Measurements from ENCODE around the gene KLF11. TPM values are rescaled to one million over a fixed set of nuclear protein-coding genes. Genes with fewer than 3 reads are reported as not detected.

Gene KLF11
- total RNA-seq, 2 donors from 2014 or later: 9.3 to 13.1 TPM

DNA sequence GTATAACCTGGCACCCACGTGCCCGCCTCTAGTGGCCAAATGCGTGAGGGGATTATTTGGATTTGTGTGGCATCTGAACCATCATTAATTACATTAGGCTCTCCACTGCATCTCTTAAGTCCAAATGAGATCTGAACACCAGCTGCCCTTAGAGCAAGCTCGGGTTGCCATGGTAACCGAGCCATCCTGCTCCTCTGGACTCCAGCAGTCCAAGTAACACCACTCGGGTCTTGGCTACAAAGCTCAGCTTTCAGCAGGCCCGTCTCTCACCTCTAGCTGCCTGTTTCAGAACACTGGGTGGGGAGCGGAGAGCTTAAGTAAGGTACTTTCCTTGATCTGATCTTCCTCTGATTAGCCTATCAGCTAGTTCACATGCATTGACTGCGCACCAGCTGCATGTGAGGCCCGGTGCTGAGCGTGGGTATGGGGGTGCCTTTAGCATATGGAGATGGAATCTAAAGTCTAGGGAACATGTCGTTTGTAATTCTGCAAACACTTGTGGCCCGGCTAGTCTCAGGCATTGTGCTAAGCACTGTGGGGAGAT is 51.0 kb downstream of the KLF11 start:
- no peaks in the 10 kb centered on the region for H3K36me3 Mint-ChIP-seq (ENCODE audit: low read depth)
- Histone ChIP-seq H3K9me3 (ENCODE audit: control insufficient read depth, low read length) (no peaks in the 10 kb centered on the region), H3K9ac (ENCODE audit: extremely low read depth, low read length, poor library complexity, severe bottlenecking) (no peak overlapping the region), H3K4me1 (ENCODE audit: control insufficient read depth, insufficient read depth, low read length) (peaks cover 4% of the 10 kb centered on the region), H3K36me3 (ENCODE audit: control insufficient read depth, insufficient read depth, low read length) (no peaks in the 10 kb centered on the region), H3K4me3 (ENCODE audit: low read length) (no peak overlapping the region), H3K27me3 (ENCODE audit: control insufficient read depth, insufficient read depth, low read length, poor library complexity, severe bottlenecking) (no peaks in the 10 kb centered on the region), H3K27ac (ENCODE audit: low read depth, low read length) (no peak overlapping the region)
- H3K4me1 Mint-ChIP-seq: peaks cover 11% of the 10 kb centered on the region
- H3K27me3 Mint-ChIP-seq (ENCODE audit: insufficient read depth): peaks cover 15% of the 10 kb centered on the region
- H3K9me3 Mint-ChIP-seq: peaks cover 8% of the 10 kb centered on the region
- WGBS, 2 experiments (ENCODE audit: insufficient coverage in 1 of 2, insufficient read length in 1 of 2): 89 to 91% methylated on average over 8 to 13 of the region's 13 CpGs
- DNase-seq: peak; percentile 62
- no peak overlapping the region for H3K4me3 Mint-ChIP-seq
- no peak overlapping the region for H3K27ac Mint-ChIP-seq
- TF ChIP-seq, protein P1, sequence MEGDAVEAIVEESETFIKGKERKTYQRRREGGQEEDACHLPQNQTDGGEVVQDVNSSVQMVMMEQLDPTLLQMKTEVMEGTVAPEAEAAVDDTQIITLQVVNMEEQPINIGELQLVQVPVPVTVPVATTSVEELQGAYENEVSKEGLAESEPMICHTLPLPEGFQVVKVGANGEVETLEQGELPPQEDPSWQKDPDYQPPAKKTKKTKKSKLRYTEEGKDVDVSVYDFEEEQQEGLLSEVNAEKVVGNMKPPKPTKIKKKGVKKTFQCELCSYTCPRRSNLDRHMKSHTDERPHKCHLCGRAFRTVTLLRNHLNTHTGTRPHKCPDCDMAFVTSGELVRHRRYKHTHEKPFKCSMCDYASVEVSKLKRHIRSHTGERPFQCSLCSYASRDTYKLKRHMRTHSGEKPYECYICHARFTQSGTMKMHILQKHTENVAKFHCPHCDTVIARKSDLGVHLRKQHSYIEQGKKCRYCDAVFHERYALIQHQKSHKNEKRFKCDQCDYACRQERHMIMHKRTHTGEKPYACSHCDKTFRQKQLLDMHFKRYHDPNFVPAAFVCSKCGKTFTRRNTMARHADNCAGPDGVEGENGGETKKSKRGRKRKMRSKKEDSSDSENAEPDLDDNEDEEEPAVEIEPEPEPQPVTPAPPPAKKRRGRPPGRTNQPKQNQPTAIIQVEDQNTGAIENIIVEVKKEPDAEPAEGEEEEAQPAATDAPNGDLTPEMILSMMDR (conservative IDR thresholded peaks at IDR 0.05): no peak

- no peak overlapping the region for H3K4me3 Mint-ChIP-seq
- H3K9me3 Mint-ChIP-seq: peaks cover 8% of the 10 kb centered on the region
- Histone ChIP-seq H3K4me3 (ENCODE audit: low read length) (no peak overlapping the region), H3K27me3 (ENCODE audit: control insufficient read depth, insufficient read depth, low read length, poor library complexity, severe bottlenecking) (no peaks in the 10 kb centered on the region), H3K36me3 (ENCODE audit: control insufficient read depth, insufficient read depth, low read length) (no peaks in the 10 kb centered on the region), H3K9me3 (ENCODE audit: control insufficient read depth, low read length) (no peaks in the 10 kb centered on the region), H3K4me1 (ENCODE audit: control insufficient read depth, insufficient read depth, low read length) (peaks cover 4% of the 10 kb centered on the region), H3K9ac (ENCODE audit: extremely low read depth, low read length, poor library complexity, severe bottlenecking) (no peak overlapping the region), H3K27ac (ENCODE audit: low read depth, low read length) (no peak overlapping the region)
- no peak for DNase-seq
- WGBS, 2 experiments (ENCODE audit: insufficient coverage in 1 of 2, insufficient read length in 1 of 2): 75 to 82% methylated on average over 9 of the region's 9 CpGs
- H3K27me3 Mint-ChIP-seq (ENCODE audit: insufficient read depth): peaks cover 15% of the 10 kb centered on the region
- no peaks in the 10 kb centered on the region for H3K36me3 Mint-ChIP-seq (ENCODE audit: low read depth)
- H3K4me1 Mint-ChIP-seq: peaks cover 11% of the 10 kb centered on the region
- H3K27ac Mint-ChIP-seq: no peak overlapping the region
- TF ChIP-seq, protein P1 (conservative IDR thresholded peaks at IDR 0.05): no peak
Measured at GRCh38 chr2:10095175-10095574, 51.8 kb downstream of the KLF11 start.

DNA sequence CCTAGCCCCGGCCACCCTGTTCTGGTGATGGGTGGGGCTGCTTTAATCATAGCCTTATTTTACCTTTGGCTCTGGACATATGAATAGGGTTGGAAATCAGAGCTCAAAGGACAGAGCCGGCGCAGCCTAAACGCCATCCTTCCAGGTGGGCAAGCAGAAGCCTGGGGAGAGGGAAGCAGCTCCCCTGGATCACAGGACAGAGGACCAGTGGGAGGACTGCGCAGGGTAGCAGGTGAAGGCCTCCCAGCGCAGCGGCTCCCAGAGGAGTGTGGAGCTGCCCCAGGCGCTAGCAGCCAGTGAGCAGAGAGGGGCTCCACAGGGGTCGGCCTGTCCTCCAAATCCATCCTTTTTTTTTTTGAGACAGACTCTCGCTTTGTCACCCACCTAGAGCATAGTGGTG is 53.3 kb downstream of the KLF11 start:
- no peak for DNase-seq
- peaks cover 11% of the 10 kb centered on the region for H3K27me3 Mint-ChIP-seq (ENCODE audit: insufficient read depth)

More for the DNA sequence above, 53.3 kb downstream of the KLF11 start:
- H3K27ac Mint-ChIP-seq: no peak overlapping the region
- Histone ChIP-seq H3K27ac (ENCODE audit: low read depth, low read length) (no peak overlapping the region), H3K4me3 (ENCODE audit: low read length) (no peak overlapping the region), H3K36me3 (ENCODE audit: control insufficient read depth, insufficient read depth, low read length) (no peaks in the 10 kb centered on the region), H3K9ac (ENCODE audit: extremely low read depth, low read length, poor library complexity, severe bottlenecking) (no peak overlapping the region), H3K4me1 (ENCODE audit: control insufficient read depth, insufficient read depth, low read length) (peaks cover 4% of the 10 kb centered on the region), H3K9me3 (ENCODE audit: control insufficient read depth, low read length) (no peaks in the 10 kb centered on the region), H3K27me3 (ENCODE audit: control insufficient read depth, insufficient read depth, low read length, poor library complexity, severe bottlenecking) (no peaks in the 10 kb centered on the region)
- 87 to 91% methylated on average over 7 to 10 of the region's 10 CpGs for WGBS, 2 experiments (ENCODE audit: insufficient coverage in 1 of 2, insufficient read length in 1 of 2)
- no peaks in the 10 kb centered on the region for H3K36me3 Mint-ChIP-seq (ENCODE audit: low read depth)
- H3K4me1 Mint-ChIP-seq: peaks cover 11% of the 10 kb centered on the region
- peaks cover 6% of the 10 kb centered on the region for H3K9me3 Mint-ChIP-seq
- TF ChIP-seq, protein P1 (conservative IDR thresholded peaks at IDR 0.05): no peak
- H3K4me3 Mint-ChIP-seq: no peak overlapping the region
